WTC11 (cell line): ENCODE measurements around the gene COL18A1. TPM values are rescaled to one million over a fixed set of nuclear protein-coding genes. Genes with fewer than 3 reads are reported as not detected.

Experiments used
- ATAC-seq: fragments of 200-7000 bp; cut with Tn5 transposase; 2 replicates; pipeline ENCODE4 v1.10.0; 2021; ENCODE audit warnings: mild to moderate bottlenecking, moderate library complexity
- CTCF ChIA-PET: fragments of 300-600 bp; sonication (Branson Sonifier 250); formaldehyde crosslinking; loops from one replicate; lab custom pipeline; 2021; ENCODE audit warnings: antibody characterized with exemption; lab: Charles Lee
- POLR2A ChIA-PET: fragments of 350-600 bp; sonication (Branson Sonifier 250); formaldehyde crosslinking; loops from one replicate; lab custom pipeline; 2021; ENCODE audit warnings: antibody characterized with exemption; lab: Charles Lee
- DNase-seq: peaks from one replicate; pipeline ENCODE4 v3.0.0; 2021; ENCODE audit warnings: low spot score
- H3K27ac Mint-ChIP-seq: 2 replicates; pipeline ENCODE4 v1.8.0; 2021; ENCODE audit warnings: mixed read lengths
- H3K27me3 Mint-ChIP-seq: 2 replicates; pipeline ENCODE4 v1.8.0; 2021; ENCODE audit warnings: low read depth, mild to moderate bottlenecking, moderate library complexity, mixed read lengths
- H3K36me3 Mint-ChIP-seq: 2 replicates; pipeline ENCODE4 v1.8.0; 2021; ENCODE audit warnings: mixed read lengths
- H3K4me1 Mint-ChIP-seq: 2 replicates; pipeline ENCODE4 v1.8.0; 2022; ENCODE audit warnings: mixed read lengths
- H3K4me3 Mint-ChIP-seq: 2 replicates; pipeline ENCODE4 v1.8.0; 2021; ENCODE audit warnings: mild to moderate bottlenecking, moderate library complexity, mixed read lengths
- H3K9me3 Mint-ChIP-seq: 2 replicates; pipeline ENCODE4 v1.8.0; 2021; ENCODE audit warnings: mixed read lengths
- IRF2 ChIP-seq: sonication (generic); formaldehyde crosslinking; IDR thresholded peaks from 2 replicates; pipeline ENCODE4 v1.8.0; 2022; ENCODE audit warnings: low read depth, missing genetic modification reagents, borderline replicate concordance
- JAZF1 ChIP-seq: fragments of 250-450 bp; sonication (Bioruptor Pico); IDR thresholded peaks from 2 replicates; pipeline ENCODE4 v1.9.0; 2021; ENCODE audit warnings: moderate library complexity, mild to moderate bottlenecking, inconsistent platforms
- NR1H2 ChIP-seq: sonication (generic); formaldehyde crosslinking; IDR thresholded peaks from 2 replicates; pipeline ENCODE4 v1.9.0; 2021; ENCODE audit warnings: mild to moderate bottlenecking, moderate library complexity, missing genetic modification reagents
- NR3C1 ChIP-seq: sonication (generic); formaldehyde crosslinking; conservative IDR thresholded peaks from 2 replicates; pipeline ENCODE4 v1.8.1; 2023; ENCODE audit warnings: low read depth, mild to moderate bottlenecking, missing genetic modification reagents
- TEAD4 ChIP-seq: sonication (generic); formaldehyde crosslinking; IDR thresholded peaks from 2 replicates; pipeline ENCODE4 v1.8.0; 2022; ENCODE audit warnings: mild to moderate bottlenecking, missing genetic modification reagents
- ZNF121 ChIP-seq: sonication (generic); formaldehyde crosslinking; IDR thresholded peaks from 2 replicates; pipeline ENCODE4 v1.8.0; 2023; ENCODE audit warnings: missing genetic modification reagents
- ZNF416 ChIP-seq: fragments of 250-450 bp; sonication (Bioruptor Pico); IDR thresholded peaks from 2 replicates; pipeline ENCODE4 v1.9.0; 2021; ENCODE audit warnings: mild to moderate bottlenecking, inconsistent platforms
- total RNA-seq: library from RNA; stranded (reverse); gene quantifications from 3 replicates; pipeline ENCODE4 v1.2.3, GENCODE V29; 2021
- TF ChIP-seq, protein P1 (sequence below): sonication (generic); formaldehyde crosslinking; IDR thresholded peaks from 2 replicates; pipeline ENCODE4 v1.8.1; 2023; ENCODE audit warnings: mild to moderate bottlenecking, missing genetic modification reagents, borderline replicate concordance
- TF ChIP-seq, protein P2 (sequence below): sonication (generic); formaldehyde crosslinking; IDR thresholded peaks from 2 replicates; pipeline ENCODE4 v1.8.0; 2023; ENCODE audit warnings: missing genetic modification reagents, mild to moderate bottlenecking, borderline replicate concordance
- TF ChIP-seq, protein P3 (sequence below): fragments of 200-600 bp; IDR thresholded peaks from 2 replicates; pipeline ENCODE4 v1.8.0; 2022; ENCODE audit warnings: antibody characterized with exemption
- TF ChIP-seq, protein P4 (sequence below): sonication (generic); formaldehyde crosslinking; IDR thresholded peaks from 2 replicates; pipeline ENCODE4 v1.8.0; 2022; ENCODE audit warnings: mild to moderate bottlenecking, missing genetic modification reagents
- TF ChIP-seq, protein P5 (sequence below): sonication (generic); formaldehyde crosslinking; IDR thresholded peaks from 2 replicates; pipeline ENCODE4 v1.8.0; 2022; ENCODE audit warnings: missing genetic modification reagents
- TF ChIP-seq, protein P6 (sequence below): sonication (generic); formaldehyde crosslinking; IDR thresholded peaks from 2 replicates; pipeline ENCODE4 v1.8.1; 2022; ENCODE audit warnings: low read depth, missing genetic modification reagents, borderline replicate concordance
- TF ChIP-seq, protein P7 (sequence below): sonication (generic); formaldehyde crosslinking; IDR thresholded peaks from 2 replicates; pipeline ENCODE4 v1.8.1; 2023; ENCODE audit warnings: mild to moderate bottlenecking, missing genetic modification reagents, moderate library complexity
- TF ChIP-seq, protein P8 (sequence below): sonication (generic); formaldehyde crosslinking; IDR thresholded peaks from 2 replicates; pipeline ENCODE4 v1.8.1; 2022; ENCODE audit warnings: mild to moderate bottlenecking, missing genetic modification reagents, moderate library complexity, borderline replicate concordance
- TF ChIP-seq, protein P9 (sequence below): sonication (generic); formaldehyde crosslinking; IDR thresholded peaks from 2 replicates; pipeline ENCODE4 v1.8.0; 2023; ENCODE audit warnings: missing genetic modification reagents

COL18A1 gene
- total RNA-seq, 1 experiment from 2014 or later = 231 TPM

DNA sequence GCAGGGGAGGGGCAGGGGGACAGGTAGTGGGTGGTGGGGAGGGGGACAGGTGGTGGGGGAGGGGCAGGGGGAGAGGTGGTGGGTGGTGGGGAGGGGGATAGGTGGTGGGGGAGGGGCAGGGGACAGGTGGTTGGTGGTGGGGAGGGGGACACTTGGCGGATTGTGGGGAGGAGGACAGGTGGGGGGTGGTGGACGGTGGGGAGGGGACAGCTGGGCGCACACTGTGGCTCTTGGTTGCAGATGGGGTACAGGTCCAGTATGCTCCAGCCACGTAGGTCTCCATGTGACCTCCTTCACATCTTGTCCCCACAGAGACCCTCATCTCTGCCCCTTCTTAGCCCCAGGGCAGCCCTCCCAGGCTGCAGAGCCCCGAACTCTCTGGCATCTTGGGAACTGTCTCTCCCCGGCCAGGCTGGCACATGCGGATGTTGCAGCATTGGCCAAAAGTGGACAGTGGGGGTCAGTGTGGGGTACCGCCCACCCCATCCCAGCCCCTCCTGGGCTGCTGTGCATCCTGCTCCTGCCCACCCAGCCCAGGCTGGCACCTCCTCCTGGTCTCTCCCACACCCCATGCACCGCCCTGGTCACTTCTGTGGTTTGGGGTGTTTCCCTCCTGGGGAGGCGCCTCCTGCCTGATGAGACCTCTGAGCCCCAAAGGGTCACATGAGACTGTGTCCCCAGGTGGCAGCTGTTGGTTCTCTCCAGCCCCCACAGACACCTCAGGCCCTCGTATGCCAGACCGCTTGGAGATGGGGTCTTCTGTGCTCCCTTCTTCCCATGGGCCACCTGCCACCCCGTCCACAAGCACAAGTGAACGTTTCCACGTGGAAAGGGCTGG is 144.9 kb downstream of the COL18A1 start:
- Mint-ChIP-seq H3K9me3 (peaks cover 17% of the 10 kb centered on the region), H3K27me3 (peaks cover 29% of the 10 kb centered on the region), H3K4me3 (no peak overlapping the region), H3K4me1 (peaks cover 31% of the 10 kb centered on the region), H3K27ac (no peak overlapping the region), H3K36me3 (no peaks in the 10 kb centered on the region)
- POLR2A ChIA-PET = no interaction called here
- no peak for DNase-seq
- no peak for ATAC-seq
- CTCF ChIA-PET = no interaction called here
- TF ChIP-seq, protein P1, sequence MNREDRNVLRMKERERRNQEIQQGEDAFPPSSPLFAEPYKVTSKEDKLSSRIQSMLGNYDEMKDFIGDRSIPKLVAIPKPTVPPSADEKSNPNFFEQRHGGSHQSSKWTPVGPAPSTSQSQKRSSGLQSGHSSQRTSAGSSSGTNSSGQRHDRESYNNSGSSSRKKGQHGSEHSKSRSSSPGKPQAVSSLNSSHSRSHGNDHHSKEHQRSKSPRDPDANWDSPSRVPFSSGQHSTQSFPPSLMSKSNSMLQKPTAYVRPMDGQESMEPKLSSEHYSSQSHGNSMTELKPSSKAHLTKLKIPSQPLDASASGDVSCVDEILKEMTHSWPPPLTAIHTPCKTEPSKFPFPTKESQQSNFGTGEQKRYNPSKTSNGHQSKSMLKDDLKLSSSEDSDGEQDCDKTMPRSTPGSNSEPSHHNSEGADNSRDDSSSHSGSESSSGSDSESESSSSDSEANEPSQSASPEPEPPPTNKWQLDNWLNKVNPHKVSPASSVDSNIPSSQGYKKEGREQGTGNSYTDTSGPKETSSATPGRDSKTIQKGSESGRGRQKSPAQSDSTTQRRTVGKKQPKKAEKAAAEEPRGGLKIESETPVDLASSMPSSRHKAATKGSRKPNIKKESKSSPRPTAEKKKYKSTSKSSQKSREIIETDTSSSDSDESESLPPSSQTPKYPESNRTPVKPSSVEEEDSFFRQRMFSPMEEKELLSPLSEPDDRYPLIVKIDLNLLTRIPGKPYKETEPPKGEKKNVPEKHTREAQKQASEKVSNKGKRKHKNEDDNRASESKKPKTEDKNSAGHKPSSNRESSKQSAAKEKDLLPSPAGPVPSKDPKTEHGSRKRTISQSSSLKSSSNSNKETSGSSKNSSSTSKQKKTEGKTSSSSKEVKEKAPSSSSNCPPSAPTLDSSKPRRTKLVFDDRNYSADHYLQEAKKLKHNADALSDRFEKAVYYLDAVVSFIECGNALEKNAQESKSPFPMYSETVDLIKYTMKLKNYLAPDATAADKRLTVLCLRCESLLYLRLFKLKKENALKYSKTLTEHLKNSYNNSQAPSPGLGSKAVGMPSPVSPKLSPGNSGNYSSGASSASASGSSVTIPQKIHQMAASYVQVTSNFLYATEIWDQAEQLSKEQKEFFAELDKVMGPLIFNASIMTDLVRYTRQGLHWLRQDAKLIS (CRISPR knock-in tag) = no peak
- no peak for TF ChIP-seq IRF2
- TF ChIP-seq, protein P2, sequence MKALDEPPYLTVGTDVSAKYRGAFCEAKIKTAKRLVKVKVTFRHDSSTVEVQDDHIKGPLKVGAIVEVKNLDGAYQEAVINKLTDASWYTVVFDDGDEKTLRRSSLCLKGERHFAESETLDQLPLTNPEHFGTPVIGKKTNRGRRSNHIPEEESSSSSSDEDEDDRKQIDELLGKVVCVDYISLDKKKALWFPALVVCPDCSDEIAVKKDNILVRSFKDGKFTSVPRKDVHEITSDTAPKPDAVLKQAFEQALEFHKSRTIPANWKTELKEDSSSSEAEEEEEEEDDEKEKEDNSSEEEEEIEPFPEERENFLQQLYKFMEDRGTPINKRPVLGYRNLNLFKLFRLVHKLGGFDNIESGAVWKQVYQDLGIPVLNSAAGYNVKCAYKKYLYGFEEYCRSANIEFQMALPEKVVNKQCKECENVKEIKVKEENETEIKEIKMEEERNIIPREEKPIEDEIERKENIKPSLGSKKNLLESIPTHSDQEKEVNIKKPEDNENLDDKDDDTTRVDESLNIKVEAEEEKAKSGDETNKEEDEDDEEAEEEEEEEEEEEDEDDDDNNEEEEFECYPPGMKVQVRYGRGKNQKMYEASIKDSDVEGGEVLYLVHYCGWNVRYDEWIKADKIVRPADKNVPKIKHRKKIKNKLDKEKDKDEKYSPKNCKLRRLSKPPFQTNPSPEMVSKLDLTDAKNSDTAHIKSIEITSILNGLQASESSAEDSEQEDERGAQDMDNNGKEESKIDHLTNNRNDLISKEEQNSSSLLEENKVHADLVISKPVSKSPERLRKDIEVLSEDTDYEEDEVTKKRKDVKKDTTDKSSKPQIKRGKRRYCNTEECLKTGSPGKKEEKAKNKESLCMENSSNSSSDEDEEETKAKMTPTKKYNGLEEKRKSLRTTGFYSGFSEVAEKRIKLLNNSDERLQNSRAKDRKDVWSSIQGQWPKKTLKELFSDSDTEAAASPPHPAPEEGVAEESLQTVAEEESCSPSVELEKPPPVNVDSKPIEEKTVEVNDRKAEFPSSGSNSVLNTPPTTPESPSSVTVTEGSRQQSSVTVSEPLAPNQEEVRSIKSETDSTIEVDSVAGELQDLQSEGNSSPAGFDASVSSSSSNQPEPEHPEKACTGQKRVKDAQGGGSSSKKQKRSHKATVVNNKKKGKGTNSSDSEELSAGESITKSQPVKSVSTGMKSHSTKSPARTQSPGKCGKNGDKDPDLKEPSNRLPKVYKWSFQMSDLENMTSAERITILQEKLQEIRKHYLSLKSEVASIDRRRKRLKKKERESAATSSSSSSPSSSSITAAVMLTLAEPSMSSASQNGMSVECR (CRISPR knock-in tag) = no peak
- TF ChIP-seq, protein P3, sequence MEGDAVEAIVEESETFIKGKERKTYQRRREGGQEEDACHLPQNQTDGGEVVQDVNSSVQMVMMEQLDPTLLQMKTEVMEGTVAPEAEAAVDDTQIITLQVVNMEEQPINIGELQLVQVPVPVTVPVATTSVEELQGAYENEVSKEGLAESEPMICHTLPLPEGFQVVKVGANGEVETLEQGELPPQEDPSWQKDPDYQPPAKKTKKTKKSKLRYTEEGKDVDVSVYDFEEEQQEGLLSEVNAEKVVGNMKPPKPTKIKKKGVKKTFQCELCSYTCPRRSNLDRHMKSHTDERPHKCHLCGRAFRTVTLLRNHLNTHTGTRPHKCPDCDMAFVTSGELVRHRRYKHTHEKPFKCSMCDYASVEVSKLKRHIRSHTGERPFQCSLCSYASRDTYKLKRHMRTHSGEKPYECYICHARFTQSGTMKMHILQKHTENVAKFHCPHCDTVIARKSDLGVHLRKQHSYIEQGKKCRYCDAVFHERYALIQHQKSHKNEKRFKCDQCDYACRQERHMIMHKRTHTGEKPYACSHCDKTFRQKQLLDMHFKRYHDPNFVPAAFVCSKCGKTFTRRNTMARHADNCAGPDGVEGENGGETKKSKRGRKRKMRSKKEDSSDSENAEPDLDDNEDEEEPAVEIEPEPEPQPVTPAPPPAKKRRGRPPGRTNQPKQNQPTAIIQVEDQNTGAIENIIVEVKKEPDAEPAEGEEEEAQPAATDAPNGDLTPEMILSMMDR = no peak
- TF ChIP-seq, protein P4, sequence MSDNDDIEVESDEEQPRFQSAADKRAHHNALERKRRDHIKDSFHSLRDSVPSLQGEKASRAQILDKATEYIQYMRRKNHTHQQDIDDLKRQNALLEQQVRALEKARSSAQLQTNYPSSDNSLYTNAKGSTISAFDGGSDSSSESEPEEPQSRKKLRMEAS (CRISPR knock-in tag) = no peak
- no peak for TF ChIP-seq ZNF121 (CRISPR knock-in tag)
- TF ChIP-seq NR1H2 = no peak
- TF ChIP-seq, protein P5, sequence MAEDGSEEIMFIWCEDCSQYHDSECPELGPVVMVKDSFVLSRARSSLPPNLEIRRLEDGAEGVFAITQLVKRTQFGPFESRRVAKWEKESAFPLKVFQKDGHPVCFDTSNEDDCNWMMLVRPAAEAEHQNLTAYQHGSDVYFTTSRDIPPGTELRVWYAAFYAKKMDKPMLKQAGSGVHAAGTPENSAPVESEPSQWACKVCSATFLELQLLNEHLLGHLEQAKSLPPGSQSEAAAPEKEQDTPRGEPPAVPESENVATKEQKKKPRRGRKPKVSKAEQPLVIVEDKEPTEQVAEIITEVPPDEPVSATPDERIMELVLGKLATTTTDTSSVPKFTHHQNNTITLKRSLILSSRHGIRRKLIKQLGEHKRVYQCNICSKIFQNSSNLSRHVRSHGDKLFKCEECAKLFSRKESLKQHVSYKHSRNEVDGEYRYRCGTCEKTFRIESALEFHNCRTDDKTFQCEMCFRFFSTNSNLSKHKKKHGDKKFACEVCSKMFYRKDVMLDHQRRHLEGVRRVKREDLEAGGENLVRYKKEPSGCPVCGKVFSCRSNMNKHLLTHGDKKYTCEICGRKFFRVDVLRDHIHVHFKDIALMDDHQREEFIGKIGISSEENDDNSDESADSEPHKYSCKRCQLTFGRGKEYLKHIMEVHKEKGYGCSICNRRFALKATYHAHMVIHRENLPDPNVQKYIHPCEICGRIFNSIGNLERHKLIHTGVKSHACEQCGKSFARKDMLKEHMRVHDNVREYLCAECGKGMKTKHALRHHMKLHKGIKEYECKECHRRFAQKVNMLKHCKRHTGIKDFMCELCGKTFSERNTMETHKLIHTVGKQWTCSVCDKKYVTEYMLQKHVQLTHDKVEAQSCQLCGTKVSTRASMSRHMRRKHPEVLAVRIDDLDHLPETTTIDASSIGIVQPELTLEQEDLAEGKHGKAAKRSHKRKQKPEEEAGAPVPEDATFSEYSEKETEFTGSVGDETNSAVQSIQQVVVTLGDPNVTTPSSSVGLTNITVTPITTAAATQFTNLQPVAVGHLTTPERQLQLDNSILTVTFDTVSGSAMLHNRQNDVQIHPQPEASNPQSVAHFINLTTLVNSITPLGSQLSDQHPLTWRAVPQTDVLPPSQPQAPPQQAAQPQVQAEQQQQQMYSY = no peak
- TF ChIP-seq, protein P6, sequence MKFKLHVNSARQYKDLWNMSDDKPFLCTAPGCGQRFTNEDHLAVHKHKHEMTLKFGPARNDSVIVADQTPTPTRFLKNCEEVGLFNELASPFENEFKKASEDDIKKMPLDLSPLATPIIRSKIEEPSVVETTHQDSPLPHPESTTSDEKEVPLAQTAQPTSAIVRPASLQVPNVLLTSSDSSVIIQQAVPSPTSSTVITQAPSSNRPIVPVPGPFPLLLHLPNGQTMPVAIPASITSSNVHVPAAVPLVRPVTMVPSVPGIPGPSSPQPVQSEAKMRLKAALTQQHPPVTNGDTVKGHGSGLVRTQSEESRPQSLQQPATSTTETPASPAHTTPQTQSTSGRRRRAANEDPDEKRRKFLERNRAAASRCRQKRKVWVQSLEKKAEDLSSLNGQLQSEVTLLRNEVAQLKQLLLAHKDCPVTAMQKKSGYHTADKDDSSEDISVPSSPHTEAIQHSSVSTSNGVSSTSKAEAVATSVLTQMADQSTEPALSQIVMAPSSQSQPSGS (CRISPR knock-in tag) = no peak
- TF ChIP-seq, protein P7, sequence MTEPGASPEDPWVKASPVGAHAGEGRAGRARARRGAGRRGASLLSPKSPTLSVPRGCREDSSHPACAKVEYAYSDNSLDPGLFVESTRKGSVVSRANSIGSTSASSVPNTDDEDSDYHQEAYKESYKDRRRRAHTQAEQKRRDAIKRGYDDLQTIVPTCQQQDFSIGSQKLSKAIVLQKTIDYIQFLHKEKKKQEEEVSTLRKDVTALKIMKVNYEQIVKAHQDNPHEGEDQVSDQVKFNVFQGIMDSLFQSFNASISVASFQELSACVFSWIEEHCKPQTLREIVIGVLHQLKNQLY = no peak
- TF ChIP-seq NR3C1 (CRISPR knock-in tag) = no peak
- no peak for TF ChIP-seq JAZF1
- no peak for TF ChIP-seq ZNF416 (CRISPR knock-in tag)
- TF ChIP-seq TEAD4 (CRISPR knock-in tag) = no peak
- TF ChIP-seq, protein P8, sequence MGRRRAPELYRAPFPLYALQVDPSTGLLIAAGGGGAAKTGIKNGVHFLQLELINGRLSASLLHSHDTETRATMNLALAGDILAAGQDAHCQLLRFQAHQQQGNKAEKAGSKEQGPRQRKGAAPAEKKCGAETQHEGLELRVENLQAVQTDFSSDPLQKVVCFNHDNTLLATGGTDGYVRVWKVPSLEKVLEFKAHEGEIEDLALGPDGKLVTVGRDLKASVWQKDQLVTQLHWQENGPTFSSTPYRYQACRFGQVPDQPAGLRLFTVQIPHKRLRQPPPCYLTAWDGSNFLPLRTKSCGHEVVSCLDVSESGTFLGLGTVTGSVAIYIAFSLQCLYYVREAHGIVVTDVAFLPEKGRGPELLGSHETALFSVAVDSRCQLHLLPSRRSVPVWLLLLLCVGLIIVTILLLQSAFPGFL (CRISPR knock-in tag) = no peak
- TF ChIP-seq, protein P9, sequence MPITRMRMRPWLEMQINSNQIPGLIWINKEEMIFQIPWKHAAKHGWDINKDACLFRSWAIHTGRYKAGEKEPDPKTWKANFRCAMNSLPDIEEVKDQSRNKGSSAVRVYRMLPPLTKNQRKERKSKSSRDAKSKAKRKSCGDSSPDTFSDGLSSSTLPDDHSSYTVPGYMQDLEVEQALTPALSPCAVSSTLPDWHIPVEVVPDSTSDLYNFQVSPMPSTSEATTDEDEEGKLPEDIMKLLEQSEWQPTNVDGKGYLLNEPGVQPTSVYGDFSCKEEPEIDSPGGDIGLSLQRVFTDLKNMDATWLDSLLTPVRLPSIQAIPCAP (CRISPR knock-in tag) = no peak
